ENCODE measurements around the gene OR10J1.

- TF ChIP-seq CTCF (IDR thresholded peaks at IDR 0.05) (no peak), POLR2A (IDR thresholded peaks at IDR 0.05) (no peak)
Observed at GRCh38 chr1:159459551-159459950, 20.0 kb downstream of the OR10J1 start.
